Endothelial cell of umbilical vein (primary cell): ENCODE results near the gene LLCFC1. TPM values are rescaled to one million over a fixed set of nuclear protein-coding genes. Genes with fewer than 3 reads are reported as not detected.

Experiments used
- BruUV-seq: library from RNA; stranded (reverse); fragments of 400-500 nt; replicated peaks from 2 replicates; lab custom pipeline; 2021; lab: Mats Ljungman, UMichigan
- CTCF ChIA-PET: fragments of 300-600, 350-600 bp; sonication (Branson Sonifier 250); formaldehyde crosslinking; loops from one replicate; lab custom pipeline; 2021; ENCODE audit warnings: antibody characterized with exemption, inconsistent platforms; lab: Charles Lee
- POLR2A ChIA-PET: fragments of 300-600, 350-600 bp; sonication (Branson Sonifier 250); formaldehyde crosslinking; loops from one replicate; lab custom pipeline; 2021; ENCODE audit warnings: antibody characterized with exemption, inconsistent platforms; lab: Charles Lee
- DNase-seq: peaks from one replicate; pipeline ENCODE4 v3.0.0-alpha.2; 2011; ENCODE audit warnings: low read depth, low spot score
- FAIRE-seq: peaks from 2 replicates; lab custom pipeline; 2011; peaks lifted over from hg19 to GRCh38; lab: Jason Lieb, UNC
- H2AFZ ChIP-seq: 2 replicates; pipeline ENCODE4 v1.6.0; 2012; ENCODE audit warnings: low read depth, low read length, control low read depth, inconsistent platforms
- H3K27ac ChIP-seq: 2 replicates; pipeline ENCODE4 v1.5.1; 2011; ENCODE audit warnings: low read depth, mild to moderate bottlenecking, control low read depth, low read length, moderate library complexity; ENCODE audit not compliant: insufficient read depth
- H3K27me3 ChIP-seq, 2 experiments: 2 replicates each; pipeline versions ENCODE4 v1.6.0 to v1.6.1; 2011; ENCODE audit warnings: low read length in 2 of 2, mixed read lengths in 1 of 2; ENCODE audit not compliant: control insufficient read depth in 2 of 2, insufficient read depth in 2 of 2
- H3K36me3 ChIP-seq, 2 experiments: 2 replicates in 1 of 2; 3 replicates in 1 of 2; pipeline ENCODE4 v1.5.1; 2011; ENCODE audit warnings: low read length in 2 of 2, mild to moderate bottlenecking in 1 of 2, moderate library complexity in 1 of 2; ENCODE audit not compliant: control insufficient read depth in 2 of 2, insufficient read depth in 2 of 2; ENCODE audit errors: extremely low read depth in 1 of 2
- H3K4me1 ChIP-seq: 3 replicates; pipeline ENCODE4 v1.5.1; 2011; ENCODE audit warnings: mild to moderate bottlenecking, low read length; ENCODE audit not compliant: control insufficient read depth, insufficient read depth; ENCODE audit errors: extremely low read depth
- H3K4me2 ChIP-seq: 2 replicates; pipeline ENCODE4 v1.6.1; 2011; ENCODE audit warnings: low read length, control low read depth, mixed read lengths; ENCODE audit not compliant: insufficient read depth
- H3K4me3 ChIP-seq, 3 experiments: fragments of 200-600 bp in 1 of 3; sonication (generic), shearing (Covaris generic) in 1 of 3; replicated peaks in 1 of 3; 2 replicates each; pipeline ENCODE4 v1.5.1; 2011 to 2016; ENCODE audit warnings: control low read depth in 3 of 3, low read length in 3 of 3, mild to moderate bottlenecking in 2 of 3, inconsistent platforms in 1 of 3, low read depth in 1 of 3, moderate library complexity in 1 of 3; ENCODE audit not compliant: insufficient read depth in 1 of 3
- H3K79me2 ChIP-seq: 2 replicates; pipeline ENCODE4 v1.6.0; 2012; ENCODE audit warnings: low read length, inconsistent platforms; ENCODE audit not compliant: control insufficient read depth, insufficient read depth
- H3K9ac ChIP-seq: replicated peaks from 2 replicates; pipeline ENCODE3; 2011; ENCODE audit warnings: low read length, control low read depth; ENCODE audit not compliant: insufficient read depth; ENCODE audit errors: extremely low read depth
- H3K9me1 ChIP-seq: replicated peaks from 3 replicates; pipeline ENCODE4 v1.6.0; 2011; ENCODE audit warnings: mild to moderate bottlenecking, low read length; ENCODE audit not compliant: control insufficient read depth, insufficient read depth; ENCODE audit errors: extremely low read depth
- H3K9me3 ChIP-seq: replicated peaks from 2 replicates; pipeline ENCODE4 v1.5.1; 2012; ENCODE audit warnings: low read length, inconsistent platforms; ENCODE audit not compliant: control insufficient read depth, insufficient read depth
- H4K20me1 ChIP-seq: replicated peaks from 2 replicates; pipeline ENCODE3; 2011; ENCODE audit warnings: mild to moderate bottlenecking, low read length; ENCODE audit not compliant: control insufficient read depth, insufficient read depth; ENCODE audit errors: extremely low read depth
- CTCF ChIP-seq, 2 donors: IDR thresholded peaks; 1 replicate in 1 of 2; 2 replicates in 1 of 2; pipeline ENCODE4 v1.5.1; 2011; ENCODE audit warnings: low read length in 2 of 2, mild to moderate bottlenecking in 2 of 2, moderate library complexity in 2 of 2, control low read depth in 1 of 2, inconsistent platforms in 1 of 2, low read depth in 1 of 2; ENCODE audit not compliant: insufficient read depth in 1 of 2; ENCODE audit errors: extremely low read depth in 1 of 2
- EZH2 ChIP-seq: IDR thresholded peaks from 2 replicates; pipeline ENCODE4 v1.6.1; 2012; ENCODE audit warnings: borderline replicate concordance, low read depth, mild to moderate bottlenecking, moderate library complexity, low read length, inconsistent platforms; ENCODE audit not compliant: severe bottlenecking
- FOS ChIP-seq: IDR thresholded peaks from 2 replicates; pipeline ENCODE4 v1.6.1; 2011; ENCODE audit warnings: mild to moderate bottlenecking, low read length, moderate library complexity, borderline replicate concordance; ENCODE audit not compliant: insufficient read depth
- GATA2 ChIP-seq: IDR thresholded peaks from 2 replicates; pipeline ENCODE4 v1.7.0; 2011; ENCODE audit warnings: low read depth, mild to moderate bottlenecking, moderate library complexity, mixed read lengths, low read length; ENCODE audit not compliant: insufficient read length, insufficient read depth
- JUN ChIP-seq: IDR thresholded peaks from 2 replicates; pipeline ENCODE4 v1.6.1; 2011; ENCODE audit warnings: borderline replicate concordance, low read depth; ENCODE audit not compliant: insufficient read length, insufficient read depth
- MAX ChIP-seq: IDR thresholded peaks from 2 replicates; pipeline ENCODE4 v1.6.1; 2011; ENCODE audit not compliant: insufficient read depth, insufficient read length
- MYC ChIP-seq: IDR thresholded peaks from one replicate; pipeline ENCODE4 v1.6.1; 2011; ENCODE audit warnings: mild to moderate bottlenecking, low read depth, low read length
- POLR2A ChIP-seq: IDR thresholded peaks from 2 replicates; pipeline ENCODE4 v1.6.1; 2012; ENCODE audit warnings: low read depth, mild to moderate bottlenecking, control low read depth, low read length
- POLR2AphosphoS5 ChIP-seq: IDR thresholded peaks from 2 replicates; pipeline ENCODE4 v1.6.1; 2012; ENCODE audit warnings: low read depth, mild to moderate bottlenecking, control low read depth, low read length, moderate library complexity; ENCODE audit not compliant: insufficient read depth
- dilution Hi-C: fragments of 300-500 bp; cut with MboI; formaldehyde crosslinking; loops from one replicate; pipeline ENCODE4 v1.15.0; 2019; ENCODE audit warnings: low sequenced_read_pairs; ENCODE audit not compliant: extremely low pct_ligation_motif_present
- intact Hi-C: fragments of 100-400 bp; cut with micrococcal nuclease; formaldehyde crosslinking; loops from one replicate; pipeline ENCODE4 v1.10.0; 2022
- polyA plus RNA-seq, 4 experiments: library from polyadenylated mRNA; depleted of rRNA in 3 of 4; stranded (reverse) in 3 of 4; unstranded in 1 of 4; fragments of >200 nt; gene quantifications; 2 replicates each; pipeline versions ENCODE4 v1.2.1 to v1.2.3, GENCODE V29; 2011 to 2012; ENCODE audit warnings: missing spikeins in 1 of 4
- total RNA-seq: library from RNA; stranded (reverse); gene quantifications from 2 replicates; pipeline ENCODE4 v1.2.3, GENCODE V29; 2021

The LLCFC1 gene
- total and polyA plus RNA-seq, 2 donors (not counting 3 experiments of a cell fraction or from before 2014, with no cell fraction given), result not detected

GRCh38 chr7:142961973-142962926 is 23.0 kb downstream of the LLCFC1 start, which contains the start of gene KEL:
TSS of gene KEL (minus strand) at chr7:142962363. CDS start at chr7:142962206, 157 bp downstream.
- Histone ChIP-seq H3K36me3 (no peaks in the 10 kb centered on the region), H3K9me1 (no peaks in the 10 kb centered on the region), H3K79me2 (no peaks in the 10 kb centered on the region), H3K4me1 (no peaks in the 10 kb centered on the region), H3K9me3 (no peaks in the 10 kb centered on the region), H3K4me2 (no peak within 1 kb of the TSS), H3K4me3 (no peak within 1 kb of the TSS), H3K27ac (no peak within 1 kb of the TSS), H4K20me1 (no peaks in the 10 kb centered on the region), H2AFZ (no peak within 1 kb of the TSS), H3K9ac (no peak within 1 kb of the TSS), H3K27me3 (no peaks in the 10 kb centered on the region)
- intact Hi-C loops, result loop anchor here (2.0 kb wide), 1 partner anchor 81 kb away; no protein-coding TSS in a partner anchor
- no peak for FAIRE-seq
- POLR2A ChIA-PET, result no interaction called here
- BruUV-seq, result no TSS peak
- DNase-seq, result no peak
- no peak for TF ChIP-seq JUN
- TF ChIP-seq EZH2, result no peak
- no peak for TF ChIP-seq GATA2
- TF ChIP-seq POLR2A, result no peak
- no peak for TF ChIP-seq FOS
- no peak for TF ChIP-seq MAX
- no peak for TF ChIP-seq POLR2AphosphoS5
- TF ChIP-seq CTCF (IDR thresholded peaks at IDR 0.05; ENCODE audit: extremely low read depth in 1 of 2, insufficient read depth in 1 of 2, low read depth in 1 of 2, low read length in 2 of 2), result no peak
- no peak for TF ChIP-seq MYC
- dilution Hi-C loops, result no loop called here
- CTCF ChIA-PET, result interaction anchor here (0.8 kb wide), 1 partner anchor 253 kb away, joined by 3 read pairs; no protein-coding TSS in a partner anchor
